Cardiac muscle cell (in vitro differentiated cells and primary cell): ENCODE measurements around the gene ADAMTS1. TPM values are rescaled to one million over a fixed set of nuclear protein-coding genes. Genes with fewer than 3 reads are reported as not detected.
A peak's percentile ranks its signal among the peaks of the same experiment; 100 is the strongest.

ENCODE experiments used
- DNase-seq, 2 donors: peaks; one replicate each; pipeline versions ENCODE4 v3.0.0 to v3.0.0-alpha.2; 2010 to 2017; ENCODE audit warnings: low read depth in 1 of 2, low spot score in 1 of 2
- H3K27ac ChIP-seq: fragments of 200-600 bp; sonication (generic); 2 replicates; pipeline ENCODE4 v1.5.1; 2016
- H3K27me3 ChIP-seq: fragments of 200-600 bp; sonication (generic); 2 replicates; pipeline ENCODE4 v1.6.0; 2016; ENCODE audit warnings: control low read depth
- H3K36me3 ChIP-seq: fragments of 200-600 bp; sonication (generic); 2 replicates; pipeline ENCODE4 v1.5.1; 2016; ENCODE audit warnings: control low read depth
- H3K4me1 ChIP-seq: fragments of 200-600 bp; sonication (generic); 2 replicates; pipeline ENCODE4 v1.8.1; 2017; ENCODE audit warnings: low read depth, mild to moderate bottlenecking, mixed run types
- H3K4me3 ChIP-seq: fragments of 200-600 bp; sonication (generic); 2 replicates; pipeline ENCODE4 v1.5.1; 2016; ENCODE audit warnings: mild to moderate bottlenecking
- H3K9me3 ChIP-seq: fragments of 200-600 bp; sonication (generic); 2 replicates; pipeline ENCODE4 v1.5.1; 2017; ENCODE audit warnings: low read depth, mild to moderate bottlenecking, control low read depth
- CTCF ChIP-seq: IDR thresholded peaks from 2 replicates; pipeline ENCODE4 v1.5.1; 2012; ENCODE audit warnings: low read depth, mild to moderate bottlenecking, low read length
- polyA plus RNA-seq: library from polyadenylated mRNA; unstranded; fragments of >200 nt; fragmentation: Nextera tagmentation; extraction: Ambion mirVana; gene quantifications from 2 replicates; pipeline ENCODE4 v1.2.1, GENCODE V29; 2016
- total RNA-seq: library from RNA; depleted of rRNA; stranded (reverse); fragments of >200 nt; gene quantifications from 2 replicates; pipeline ENCODE4 v1.2.3, GENCODE V29; 2016

ADAMTS1 gene
- total RNA-seq (155 and 185 TPM in 2 replicates), polyA plus RNA-seq (154 and 179 TPM in 2 replicates)

DNA sequence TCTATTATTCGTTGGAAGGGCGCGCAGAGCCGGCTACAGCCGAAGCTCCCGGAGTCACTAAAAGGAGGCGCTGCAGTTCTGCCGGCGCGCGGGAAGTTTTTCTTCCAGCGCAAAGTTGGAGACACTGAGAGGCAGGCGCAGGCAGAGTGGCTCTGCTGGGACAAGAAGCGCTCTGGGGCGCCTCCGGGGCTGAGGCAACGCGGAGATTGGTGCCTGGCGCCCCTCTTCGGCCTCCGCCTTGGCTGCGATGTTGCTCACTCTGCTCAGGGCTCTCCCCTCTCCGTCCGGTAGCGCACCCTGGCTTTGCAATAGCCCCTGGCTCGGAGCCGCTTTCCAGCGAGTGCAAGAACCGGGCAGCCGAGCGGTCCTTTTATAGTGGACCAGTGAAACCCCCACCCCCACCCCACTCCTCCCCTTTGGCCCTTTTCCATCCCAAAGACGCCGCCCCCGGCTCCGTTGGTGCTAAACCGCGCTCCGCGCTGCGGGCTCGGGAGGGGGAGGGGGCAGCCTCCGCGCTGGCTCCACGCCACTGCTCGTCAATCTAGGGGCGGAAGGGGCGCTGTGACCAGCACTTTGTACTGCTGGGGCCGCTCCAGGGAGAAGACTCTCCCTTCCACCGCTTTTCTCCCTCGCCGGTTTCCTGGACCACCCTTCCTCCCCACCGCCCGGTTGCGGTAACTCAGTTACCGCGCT lies at the start of gene ADAMTS1:
ADAMTS1 (minus strand) TSS at position 344 of the 693 bp plus-strand sequence. CDS start 455 bp downstream, outside the sequence.
- H3K4me3 ChIP-seq, result peak within 1 kb of the TSS; percentile 97
- no peaks in the 10 kb centered on the region for H3K27me3 ChIP-seq
- TF ChIP-seq CTCF, result peak; percentile 2
- peaks cover 25% of the 10 kb centered on the region for H3K36me3 ChIP-seq
- no peaks in the 10 kb centered on the region for H3K9me3 ChIP-seq
- peak within 1 kb of the TSS; percentile 83 for H3K27ac ChIP-seq
- peaks cover 29% of the 10 kb centered on the region for H3K4me1 ChIP-seq
- peak; percentile 95 to 96 for DNase-seq

GRCh38 chr21:26892151-26892550 lies 46.9 kb upstream of the ADAMTS1 start:
- no peak for DNase-seq
- Histone ChIP-seq H3K27me3 (no peaks in the 10 kb centered on the region), H3K27ac (no peak overlapping the region), H3K9me3 (no peaks in the 10 kb centered on the region), H3K36me3 (no peaks in the 10 kb centered on the region), H3K4me3 (no peak overlapping the region), H3K4me1 (no peaks in the 10 kb centered on the region)
- no peak for TF ChIP-seq CTCF

DNA sequence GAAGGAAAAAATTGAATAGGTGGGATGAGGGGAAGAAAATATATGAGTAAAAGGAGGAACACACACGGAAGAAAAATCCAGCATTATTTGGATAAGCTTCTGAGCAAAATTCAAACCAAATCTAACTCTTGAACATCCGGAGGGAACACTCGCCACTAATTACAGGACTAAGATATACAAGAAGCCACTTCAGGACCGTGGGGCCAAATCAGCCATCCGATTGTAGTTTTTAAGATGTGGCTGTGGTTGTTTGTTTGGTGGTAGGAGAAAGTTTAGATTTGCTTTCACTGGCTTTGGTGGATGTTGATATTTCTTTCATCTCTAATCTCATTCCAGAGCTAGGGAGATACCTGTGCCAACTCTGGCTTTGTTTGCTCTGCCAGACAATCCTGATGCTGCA lies 43.7 kb upstream of the ADAMTS1 start:
- H3K4me3 ChIP-seq, result no peak overlapping the region
- no peak for DNase-seq
- no peak overlapping the region for H3K27ac ChIP-seq
- H3K4me1 ChIP-seq, result no peaks in the 10 kb centered on the region
- H3K9me3 ChIP-seq, result no peaks in the 10 kb centered on the region
- no peaks in the 10 kb centered on the region for H3K27me3 ChIP-seq
- H3K36me3 ChIP-seq, result no peaks in the 10 kb centered on the region
- TF ChIP-seq CTCF, result no peak

DNA sequence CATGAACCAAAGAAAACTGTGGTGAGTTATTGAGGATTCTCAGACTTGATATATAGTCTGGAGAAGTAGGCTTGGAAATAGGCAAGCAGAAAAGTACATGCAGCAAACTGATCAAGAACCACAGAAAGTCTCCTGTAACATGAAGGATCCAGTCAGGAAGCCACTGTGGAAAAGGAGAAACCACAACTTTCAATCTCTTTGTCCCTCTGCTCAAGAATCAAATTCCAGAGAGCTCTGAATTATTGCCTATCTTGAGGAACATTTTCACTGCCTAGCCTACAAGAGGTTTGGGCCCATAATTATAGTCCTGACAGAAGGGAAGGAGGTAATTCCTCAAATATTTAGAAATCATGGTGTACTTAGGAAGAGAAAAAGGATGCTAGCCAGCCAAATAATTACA lies 43.0 kb upstream of the ADAMTS1 start:
- Histone ChIP-seq H3K27ac (no peak overlapping the region), H3K27me3 (no peaks in the 10 kb centered on the region), H3K4me1 (no peaks in the 10 kb centered on the region), H3K9me3 (no peaks in the 10 kb centered on the region), H3K36me3 (no peaks in the 10 kb centered on the region), H3K4me3 (no peak overlapping the region)
- DNase-seq, result no peak
- no peak for TF ChIP-seq CTCF

DNA sequence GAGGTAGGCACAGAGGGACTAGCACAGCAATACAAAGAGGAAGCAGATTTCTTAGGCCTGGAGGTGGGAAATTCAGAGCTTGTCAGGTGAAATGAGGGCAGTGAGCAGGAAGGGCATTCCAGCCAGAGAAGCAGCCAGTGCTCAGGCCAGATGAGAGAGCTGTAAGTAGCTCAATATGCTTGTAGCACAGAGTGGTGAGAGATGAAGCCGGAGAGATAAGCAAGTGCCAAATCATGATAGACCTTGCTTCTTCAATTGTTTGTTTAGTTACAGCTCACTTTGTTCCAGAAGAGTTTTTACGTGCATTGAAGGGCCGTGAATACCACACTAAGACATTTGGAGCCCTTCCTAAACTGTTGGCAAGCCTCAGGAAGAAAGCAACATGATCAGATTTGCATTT lies 42.0 kb upstream of the ADAMTS1 start:
- Histone ChIP-seq H3K27me3 (no peaks in the 10 kb centered on the region), H3K9me3 (no peaks in the 10 kb centered on the region), H3K4me3 (no peak overlapping the region), H3K4me1 (no peaks in the 10 kb centered on the region), H3K27ac (no peak overlapping the region), H3K36me3 (no peaks in the 10 kb centered on the region)
- DNase-seq, result peak in 1 of 2 donors; percentile 30
- no peak for TF ChIP-seq CTCF
